Left renal pelvis (tissue), 4 donors: ENCODE data around the gene VCAN. TPM values are rescaled to one million over a fixed set of nuclear protein-coding genes. Genes with fewer than 3 reads are reported as not detected.

ENCODE experiments used
- DNase-seq, 4 donors: peaks; one replicate each; pipeline ENCODE4 v3.0.0-alpha.2; 2013; ENCODE audit warnings: low read depth in 4 of 4, low spot score in 3 of 4
- polyA plus RNA-seq, 4 donors: library from polyadenylated mRNA; unstranded; fragments of 120-200 nt; gene quantifications; one replicate each; pipeline ENCODE4 v1.2.1, GENCODE V29; 2013; ENCODE audit not compliant: insufficient read length in 4 of 4

Gene VCAN
- polyA plus RNA-seq, 4 donors: 206 to 354 (median 307) TPM

DNA sequence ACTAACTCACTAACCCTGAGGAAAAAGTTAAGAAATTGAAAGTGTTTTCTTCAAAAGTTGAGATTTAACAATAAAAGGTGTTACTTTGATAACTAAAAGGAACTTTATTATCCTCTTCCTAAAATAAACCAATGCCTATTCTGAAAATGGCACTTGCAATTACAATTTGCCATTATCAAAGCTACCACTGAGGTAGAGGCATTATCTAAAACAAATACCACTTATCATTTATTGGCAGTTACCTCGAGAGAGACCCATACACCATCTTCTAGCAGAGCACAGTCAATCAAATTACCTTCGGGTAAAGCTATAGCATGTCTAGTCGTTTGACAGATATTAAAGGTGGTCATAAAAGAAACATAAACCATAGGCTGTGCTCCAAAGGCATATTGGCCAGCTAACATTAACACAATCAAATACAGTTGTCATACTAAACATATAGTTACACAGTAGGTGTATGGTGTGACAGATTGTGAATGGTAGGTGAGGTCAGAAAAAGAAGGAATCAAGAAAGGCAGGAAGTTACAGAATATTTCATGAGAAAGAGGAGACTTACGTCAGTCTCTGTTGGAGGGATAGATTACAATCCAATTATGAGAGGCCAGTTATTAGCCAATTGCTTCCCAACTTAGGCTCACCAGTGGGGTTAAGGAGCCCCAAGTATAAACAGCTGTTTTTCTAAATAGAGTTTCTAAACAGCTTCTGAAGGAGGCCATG, 56.3 kb downstream of the VCAN start:
- DNase-seq: no peak

DNA sequence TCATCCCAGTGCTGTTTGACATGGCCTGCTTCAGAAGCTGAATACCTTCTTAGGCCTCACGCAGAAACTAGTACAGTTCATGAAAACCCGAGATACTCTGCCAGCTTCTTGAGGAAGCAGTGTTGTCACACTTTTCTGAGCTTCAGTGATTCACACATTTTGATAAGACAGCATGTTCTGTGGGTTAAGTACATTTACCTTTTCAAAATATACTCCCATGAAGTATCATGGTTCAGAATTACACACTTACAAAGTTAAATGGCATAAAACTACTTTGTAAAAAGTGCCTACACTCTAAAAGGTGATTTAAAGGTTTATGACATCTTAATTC, 56.9 kb downstream of the VCAN start:
- DNase-seq: no peak

DNA sequence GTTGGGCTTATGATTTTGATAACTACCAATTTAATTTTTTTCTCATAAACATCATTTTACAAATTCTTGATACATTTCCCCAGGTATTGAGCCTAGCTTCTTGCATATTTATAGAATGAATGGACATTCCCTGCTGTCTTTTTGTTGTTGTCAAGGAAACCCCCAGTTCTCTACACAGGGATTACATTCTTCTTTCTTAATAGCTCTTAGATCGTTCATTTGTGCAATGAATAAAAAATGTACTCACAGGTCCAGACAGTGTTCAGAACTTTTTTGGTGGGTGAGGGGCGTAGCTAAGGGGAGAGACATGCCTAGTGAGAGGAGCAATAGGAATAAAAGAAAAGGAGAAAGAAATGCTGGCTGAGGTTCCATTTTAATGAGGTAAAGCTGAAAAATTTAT, 58.6 kb downstream of the VCAN start:
- DNase-seq: no peak

DNA sequence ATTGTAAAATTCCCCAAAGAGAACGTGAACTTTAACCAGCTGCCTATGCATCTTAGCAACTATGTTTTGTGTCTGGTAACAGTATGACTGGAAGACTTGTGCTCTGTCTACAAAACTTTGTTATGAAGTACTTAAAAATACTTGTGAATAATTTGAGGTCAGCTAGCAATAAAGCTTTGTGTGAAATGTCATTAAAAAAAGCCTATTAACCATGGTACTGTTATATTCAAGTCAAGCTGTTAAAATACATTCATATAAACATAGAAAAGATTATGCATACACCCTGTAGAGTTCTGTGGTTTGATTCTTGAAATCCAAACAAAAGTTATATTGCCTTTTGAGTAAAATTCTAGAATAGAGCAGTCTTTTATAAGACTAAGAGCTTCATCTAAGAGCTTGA, 60.1 kb downstream of the VCAN start:
- no peak for DNase-seq

DNA sequence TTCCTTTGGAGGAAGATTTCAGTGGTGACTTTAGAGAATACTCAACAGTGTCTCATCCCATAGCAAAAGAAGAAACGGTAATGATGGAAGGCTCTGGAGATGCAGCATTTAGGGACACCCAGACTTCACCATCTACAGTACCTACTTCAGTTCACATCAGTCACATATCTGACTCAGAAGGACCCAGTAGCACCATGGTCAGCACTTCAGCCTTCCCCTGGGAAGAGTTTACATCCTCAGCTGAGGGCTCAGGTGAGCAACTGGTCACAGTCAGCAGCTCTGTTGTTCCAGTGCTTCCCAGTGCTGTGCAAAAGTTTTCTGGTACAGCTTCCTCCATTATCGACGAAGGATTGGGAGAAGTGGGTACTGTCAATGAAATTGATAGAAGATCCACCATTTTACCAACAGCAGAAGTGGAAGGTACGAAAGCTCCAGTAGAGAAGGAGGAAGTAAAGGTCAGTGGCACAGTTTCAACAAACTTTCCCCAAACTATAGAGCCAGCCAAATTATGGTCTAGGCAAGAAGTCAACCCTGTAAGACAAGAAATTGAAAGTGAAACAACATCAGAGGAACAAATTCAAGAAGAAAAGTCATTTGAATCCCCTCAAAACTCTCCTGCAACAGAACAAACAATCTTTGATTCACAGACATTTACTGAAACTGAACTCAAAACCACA, 67.4 kb downstream of the VCAN start:
- no peak for DNase-seq

DNA sequence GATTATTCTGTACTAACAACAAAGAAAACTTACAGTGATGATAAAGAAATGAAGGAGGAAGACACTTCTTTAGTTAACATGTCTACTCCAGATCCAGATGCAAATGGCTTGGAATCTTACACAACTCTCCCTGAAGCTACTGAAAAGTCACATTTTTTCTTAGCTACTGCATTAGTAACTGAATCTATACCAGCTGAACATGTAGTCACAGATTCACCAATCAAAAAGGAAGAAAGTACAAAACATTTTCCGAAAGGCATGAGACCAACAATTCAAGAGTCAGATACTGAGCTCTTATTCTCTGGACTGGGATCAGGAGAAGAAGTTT, 67.9 kb downstream of the VCAN start:
- DNase-seq: no peak

DNA sequence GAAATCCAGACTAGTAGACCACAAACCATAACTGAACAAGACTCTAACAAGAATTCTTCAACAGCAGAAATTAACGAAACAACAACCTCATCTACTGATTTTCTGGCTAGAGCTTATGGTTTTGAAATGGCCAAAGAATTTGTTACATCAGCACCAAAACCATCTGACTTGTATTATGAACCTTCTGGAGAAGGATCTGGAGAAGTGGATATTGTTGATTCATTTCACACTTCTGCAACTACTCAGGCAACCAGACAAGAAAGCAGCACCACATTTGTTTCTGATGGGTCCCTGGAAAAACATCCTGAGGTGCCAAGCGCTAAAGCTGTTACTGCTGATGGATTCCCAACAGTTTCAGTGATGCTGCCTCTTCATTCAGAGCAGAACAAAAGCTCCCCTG, 68.6 kb downstream of the VCAN start:
- no peak for DNase-seq

DNA sequence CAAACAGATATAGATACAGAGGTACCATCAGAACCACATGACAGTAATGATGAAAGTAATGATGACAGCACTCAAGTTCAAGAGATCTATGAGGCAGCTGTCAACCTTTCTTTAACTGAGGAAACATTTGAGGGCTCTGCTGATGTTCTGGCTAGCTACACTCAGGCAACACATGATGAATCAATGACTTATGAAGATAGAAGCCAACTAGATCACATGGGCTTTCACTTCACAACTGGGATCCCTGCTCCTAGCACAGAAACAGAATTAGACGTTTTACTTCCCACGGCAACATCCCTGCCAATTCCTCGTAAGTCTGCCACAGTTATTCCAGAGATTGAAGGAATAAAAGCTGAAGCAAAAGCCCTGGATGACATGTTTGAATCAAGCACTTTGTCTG, 69.2 kb downstream of the VCAN start:
- DNase-seq: no peak

DNA sequence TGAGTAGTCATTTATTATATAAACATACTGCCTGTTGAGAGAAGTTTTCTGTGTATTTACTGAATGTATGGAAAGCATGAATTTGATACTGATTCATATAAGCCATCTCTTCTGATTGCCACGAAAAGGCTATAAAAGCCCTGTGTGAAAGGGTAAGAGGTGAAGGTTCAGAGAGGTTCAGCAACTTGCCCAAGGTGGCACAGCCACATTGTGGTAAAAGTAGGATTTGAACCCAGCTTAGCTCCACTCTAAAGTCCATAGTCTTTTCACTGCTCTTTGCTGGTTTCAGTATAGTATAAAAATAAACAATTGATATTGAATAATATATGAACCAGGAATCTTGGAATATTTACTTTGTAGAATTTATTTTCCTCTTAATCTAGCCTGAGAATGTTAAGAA, 71.3 kb downstream of the VCAN start:
- no peak for DNase-seq

DNA sequence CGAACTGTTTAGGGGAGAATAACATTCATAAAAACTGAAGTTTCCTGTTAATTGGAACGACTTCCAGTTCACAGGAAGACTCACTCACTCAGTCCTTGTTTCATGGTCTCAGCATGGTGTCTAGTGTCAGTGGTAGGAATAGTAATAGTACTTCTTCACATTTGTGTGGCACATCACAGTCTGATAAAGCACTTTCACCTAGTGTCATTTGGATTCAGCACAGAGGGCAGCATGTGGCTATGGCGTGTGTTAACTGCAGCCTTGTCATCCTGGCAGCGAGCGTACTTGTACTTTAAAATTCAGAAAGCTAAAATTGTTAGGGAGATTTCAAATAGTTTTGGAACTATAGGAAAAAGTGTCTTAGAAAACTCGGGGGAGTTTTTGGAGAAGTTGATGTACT, 72.4 kb downstream of the VCAN start:
- DNase-seq: no peak

DNA sequence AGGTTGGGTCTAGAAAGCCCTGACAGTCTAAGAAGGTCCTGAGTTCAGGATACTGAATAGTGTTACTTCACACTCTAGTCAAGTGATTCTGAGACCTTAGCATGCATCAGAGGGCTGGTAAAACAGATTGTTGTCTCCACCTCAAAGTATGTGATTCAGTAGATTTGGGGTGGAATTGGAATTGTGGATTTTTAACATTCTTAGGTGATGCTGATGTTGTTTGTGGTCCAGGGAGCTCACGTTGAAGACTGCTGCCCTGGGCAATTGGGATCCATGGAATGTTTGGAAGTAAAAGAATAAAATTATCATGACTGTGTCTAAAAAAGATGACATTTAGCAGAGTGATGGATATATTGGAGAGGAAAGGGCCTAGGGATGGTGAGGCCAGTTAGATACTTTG, 75.6 kb downstream of the VCAN start:
- DNase-seq: no peak

DNA sequence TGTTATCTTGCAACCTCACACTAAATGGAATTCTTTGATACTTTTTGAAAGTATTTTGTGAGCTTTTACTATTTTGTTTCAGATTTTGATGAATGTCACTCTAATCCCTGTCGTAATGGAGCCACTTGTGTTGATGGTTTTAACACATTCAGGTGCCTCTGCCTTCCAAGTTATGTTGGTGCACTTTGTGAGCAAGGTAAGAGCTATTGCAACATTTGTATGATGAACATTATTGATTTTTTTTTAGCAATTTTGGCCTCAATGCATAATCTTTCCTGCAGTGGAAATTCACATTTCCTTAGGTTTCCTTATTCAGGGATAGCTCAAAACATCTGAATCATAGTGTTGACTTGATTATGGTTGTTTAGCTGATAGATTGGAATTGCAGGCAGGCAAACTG, 76.3 kb downstream of the VCAN start:
- DNase-seq: no peak

DNA sequence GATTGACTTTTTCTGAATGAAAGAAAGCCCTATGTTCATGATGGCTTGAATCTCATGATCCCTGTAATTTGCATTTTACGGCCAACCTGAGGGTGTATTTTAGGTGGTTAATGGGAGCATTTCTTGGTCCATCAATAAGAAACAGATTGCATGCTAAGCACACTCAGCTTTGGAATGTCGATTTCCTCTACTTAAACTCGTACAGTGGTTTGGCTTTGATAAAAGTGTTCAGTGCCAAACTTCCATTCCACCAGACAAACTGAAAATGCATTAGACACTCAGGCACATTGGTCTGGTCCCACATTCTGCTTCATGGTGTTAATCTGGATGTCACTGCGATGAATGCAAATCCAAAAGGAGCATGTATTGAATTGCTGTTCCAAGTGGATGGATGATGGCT, 77.0 kb downstream of the VCAN start:
- DNase-seq: no peak

DNA sequence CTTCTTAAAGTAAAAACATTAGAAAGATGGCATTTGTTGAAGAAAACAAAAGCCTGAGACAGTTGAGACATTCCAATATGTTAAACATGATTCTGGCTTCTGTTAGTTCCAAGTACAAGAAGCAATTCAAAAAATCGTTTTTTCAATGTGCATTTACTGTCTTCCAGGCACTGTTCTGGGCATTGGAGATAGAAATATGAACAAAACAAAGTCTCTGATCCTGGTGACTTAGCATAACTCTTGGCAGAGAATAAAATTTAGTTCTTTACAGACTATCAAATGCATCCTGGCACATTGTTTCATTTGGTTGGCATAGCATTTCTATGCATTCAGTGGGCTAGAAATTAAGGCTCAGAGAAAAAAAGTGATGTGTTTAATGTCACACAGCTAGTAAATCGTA, 77.5 kb downstream of the VCAN start:
- no peak for DNase-seq

DNA sequence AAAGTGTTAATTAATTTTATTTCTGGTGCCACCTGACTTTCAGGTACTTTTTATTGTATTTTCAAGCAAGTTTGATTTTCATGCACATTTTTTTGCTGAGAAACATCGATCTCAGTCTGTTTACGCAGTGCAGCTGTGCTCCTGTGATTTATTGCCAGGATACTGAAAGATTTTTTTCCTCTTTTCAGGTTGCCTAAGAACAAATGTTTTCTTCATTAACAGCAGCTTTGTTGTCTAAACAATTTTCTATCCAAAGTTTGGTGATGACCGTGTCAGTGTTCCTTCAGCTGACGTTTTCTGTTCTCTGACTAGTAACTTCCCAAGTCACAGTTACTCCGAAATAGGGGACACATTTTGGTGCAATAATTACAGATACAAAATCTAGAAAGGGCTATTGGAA, 78.1 kb downstream of the VCAN start:
- no peak for DNase-seq

DNA sequence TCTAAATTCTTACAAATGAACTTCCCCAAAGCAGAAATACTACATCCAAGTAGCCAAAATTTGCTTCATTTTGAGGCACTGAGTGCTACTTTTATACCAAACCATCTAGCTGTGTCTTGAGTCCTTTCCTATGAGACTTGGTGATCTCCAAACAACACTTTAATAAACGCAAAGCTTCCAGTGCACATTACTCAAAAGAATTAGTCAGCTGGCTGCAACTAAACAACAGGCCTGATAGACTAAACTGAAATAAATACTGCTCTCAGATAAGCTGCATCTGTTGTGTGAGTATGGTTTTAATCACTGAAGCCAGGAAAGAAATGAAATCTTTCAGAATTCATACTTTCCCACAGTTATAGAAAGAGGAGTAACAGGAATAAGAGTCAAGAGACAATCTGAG, 80.3 kb downstream of the VCAN start:
- peak in 3 of 4 donors; percentile 33 to 44 (median 38) for DNase-seq

DNA sequence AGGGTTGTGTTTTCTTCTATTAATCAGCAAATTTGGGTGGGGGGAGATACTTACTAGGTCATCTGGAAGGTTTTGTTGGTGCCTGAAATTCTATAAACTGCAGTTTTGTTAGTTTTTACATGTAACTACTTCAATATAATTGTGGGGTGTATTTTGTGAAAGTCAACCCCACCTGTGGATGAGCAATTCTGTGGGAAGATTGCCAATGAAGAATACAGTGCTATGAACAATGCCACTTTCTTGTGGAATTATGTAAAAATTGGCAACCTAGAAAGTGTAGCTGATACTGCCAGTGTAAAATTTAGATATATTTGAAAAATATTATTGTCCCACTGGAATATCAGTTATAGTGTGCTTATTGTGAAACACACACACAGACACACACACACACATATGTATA, 80.7 kb downstream of the VCAN start:
- DNase-seq: no peak

DNA sequence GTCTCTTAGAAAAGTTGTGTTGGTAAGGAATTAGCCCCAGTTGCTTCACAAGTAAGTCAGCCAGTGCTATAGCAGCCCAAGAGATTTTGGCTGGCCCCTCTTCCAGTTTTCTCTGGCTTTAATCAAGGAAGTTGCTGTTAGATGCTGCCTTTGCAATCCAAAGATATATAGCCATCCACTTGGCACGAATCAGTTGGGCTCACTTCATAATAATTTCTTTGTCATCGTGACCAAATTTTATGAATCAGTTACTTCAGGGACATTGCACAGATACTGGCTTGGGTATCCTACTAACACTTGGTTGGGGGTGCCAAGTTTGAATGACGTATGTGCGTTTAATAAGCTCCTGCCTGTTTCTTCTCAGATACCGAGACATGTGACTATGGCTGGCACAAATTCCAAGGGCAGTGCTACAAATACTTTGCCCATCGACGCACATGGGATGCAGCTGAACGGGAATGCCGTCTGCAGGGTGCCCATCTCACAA, 81.5 kb downstream of the VCAN start:
- no peak for DNase-seq

DNA sequence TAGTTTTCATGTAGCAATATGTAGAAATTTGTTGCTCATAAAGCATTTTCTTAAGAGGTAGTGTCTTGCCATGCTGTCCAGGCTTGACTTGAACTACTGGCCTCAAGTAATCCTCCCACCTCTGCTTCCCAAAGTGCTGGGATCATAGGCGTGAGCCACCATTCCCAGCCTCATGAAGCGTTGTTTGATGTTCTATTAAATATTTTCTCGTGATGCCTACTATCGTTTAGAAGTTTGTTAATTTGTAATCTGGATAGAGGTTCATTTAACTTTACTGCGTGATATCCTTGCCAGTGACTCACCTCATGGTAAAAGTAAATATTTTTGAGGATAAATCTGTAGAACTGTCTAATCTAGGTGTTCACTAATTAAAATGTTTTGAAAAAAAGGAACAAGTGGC, 82.6 kb downstream of the VCAN start:
- no peak for DNase-seq

DNA sequence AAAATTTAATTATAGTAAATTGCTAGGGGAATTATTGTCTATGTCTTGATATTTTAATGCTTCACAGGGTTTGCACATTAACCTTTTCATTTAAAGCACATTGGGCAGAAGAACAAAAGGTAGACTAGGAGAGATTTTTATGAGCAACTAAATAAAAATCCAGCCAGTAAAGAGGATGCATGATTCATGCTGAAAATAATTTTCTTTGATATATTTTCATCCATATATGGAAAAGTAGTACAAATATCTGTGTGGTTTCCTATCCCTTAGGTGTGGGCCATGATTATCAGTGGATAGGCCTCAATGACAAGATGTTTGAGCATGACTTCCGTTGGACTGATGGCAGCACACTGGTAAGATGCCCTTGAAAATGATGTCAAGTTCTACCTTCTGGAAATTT, 83.1 kb downstream of the VCAN start:
- no peak for DNase-seq

DNA sequence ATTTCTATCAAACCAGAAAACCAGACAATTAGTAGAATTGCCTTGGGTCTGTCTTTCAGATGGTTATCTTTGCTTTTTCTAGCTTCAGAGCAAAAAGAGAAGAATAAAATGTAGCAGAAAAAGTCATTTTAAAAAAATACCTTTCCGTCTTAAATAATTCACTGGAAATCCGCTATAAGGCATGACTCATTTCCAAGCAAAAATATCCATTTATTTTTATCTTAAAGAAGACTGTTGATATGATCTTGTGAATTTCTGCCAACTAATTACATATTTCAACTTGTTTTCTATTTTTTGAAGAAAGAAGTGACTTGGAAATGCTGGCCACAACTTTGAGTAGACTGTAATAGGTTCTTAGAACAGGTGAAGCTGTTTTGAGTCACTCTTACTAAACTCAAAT, 83.7 kb downstream of the VCAN start:
- DNase-seq: no peak

DNA sequence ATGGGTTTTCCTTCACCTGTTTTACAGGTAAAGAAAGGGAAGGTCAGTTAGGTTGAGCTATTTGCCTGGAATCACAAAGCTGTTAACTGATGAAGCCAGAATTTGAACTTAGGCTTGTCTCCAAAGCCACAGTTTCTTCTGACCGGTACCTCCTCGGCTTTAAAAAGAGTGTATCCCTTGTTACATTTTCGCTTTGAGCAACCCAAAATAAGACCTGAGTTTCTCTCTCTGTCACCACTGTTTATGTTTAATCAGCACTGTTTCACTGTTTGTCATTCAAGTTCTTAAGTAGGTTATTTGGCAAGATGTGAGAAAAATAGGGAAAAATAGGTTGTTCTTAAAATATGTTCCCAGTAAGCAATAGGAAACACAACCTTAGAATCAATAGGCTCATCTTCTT, 84.6 kb downstream of the VCAN start:
- DNase-seq: no peak
